KBM-7 (cell line): ENCODE measurements around the gene ADAMTS19.
"Not testable (repeated sequence)": the region's sequence is repeated elsewhere in the genome, so short reads cannot be mapped to it uniquely, and the experiment has no call there.

ENCODE experiments used
- DNase-seq: peaks from one replicate; pipeline ENCODE4 v3.0.0-alpha.2; 2015
- in situ Hi-C: fragments of 300-500 bp; cut with MboI; formaldehyde crosslinking; loops from 2 replicates; pipeline ENCODE4 v1.14.3; 2020; ENCODE audit warnings: low sequenced_read_pairs, low pct_unique_long_range_greater_than_20kb, mixed read lengths

The ADAMTS19 gene

DNA sequence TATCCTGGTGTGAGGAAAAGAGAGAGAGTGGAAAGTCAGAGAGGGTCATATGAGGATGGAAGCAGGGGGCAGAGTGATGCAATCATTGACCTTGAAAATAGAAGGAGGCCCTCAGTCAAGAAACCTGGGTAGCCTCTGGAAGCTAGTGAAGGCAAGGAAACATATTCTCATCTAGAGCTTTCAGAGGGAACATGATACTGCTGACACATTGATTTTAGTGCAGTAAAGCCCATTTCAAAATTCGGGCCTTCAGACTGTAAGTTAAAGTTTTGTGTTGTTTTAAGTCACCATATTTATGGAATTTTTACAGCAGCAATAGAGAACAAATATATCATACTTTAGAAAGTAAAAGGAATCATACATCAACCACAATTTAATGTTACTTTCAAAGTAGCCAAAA is 87.0 kb downstream of the ADAMTS19 start:
- no peak for DNase-seq
- in situ Hi-C loops, result no loop called here

DNA sequence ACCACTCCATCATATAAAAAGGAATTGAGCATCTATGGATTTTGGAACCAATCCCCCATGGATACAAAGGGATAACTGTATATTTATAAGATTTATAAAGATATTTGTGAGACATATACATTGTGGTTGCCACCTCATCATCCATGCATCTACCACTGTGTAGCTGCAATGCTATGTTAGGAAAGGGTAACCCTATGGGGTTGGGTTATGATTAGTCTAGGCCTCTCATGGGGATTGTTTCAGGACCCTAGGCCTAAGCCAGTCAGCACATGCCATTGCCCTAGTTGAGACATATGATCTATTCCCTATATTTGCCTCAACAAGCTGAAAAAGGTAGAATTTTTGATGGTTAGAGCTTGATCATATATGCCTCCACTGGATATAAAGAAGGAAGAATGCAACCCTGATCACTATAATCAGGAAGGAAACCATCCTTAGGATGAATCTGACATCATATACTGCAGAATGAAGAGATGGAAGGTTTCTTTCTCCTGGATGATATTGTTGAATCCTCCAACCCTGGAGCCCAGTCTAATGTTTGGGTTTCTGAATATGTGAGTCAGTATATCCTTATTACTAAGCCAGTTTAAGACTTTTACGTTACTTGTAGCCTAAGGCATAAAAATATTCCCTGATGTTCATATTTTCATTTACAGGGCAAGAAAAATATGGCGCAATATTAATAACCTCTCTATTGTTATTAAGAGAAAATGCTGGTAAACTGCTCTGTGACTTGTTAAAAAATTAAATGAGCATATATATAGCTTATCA is 94.2 kb downstream of the ADAMTS19 start:
- DNase-seq, result no peak
- in situ Hi-C loops, result no loop called here

DNA sequence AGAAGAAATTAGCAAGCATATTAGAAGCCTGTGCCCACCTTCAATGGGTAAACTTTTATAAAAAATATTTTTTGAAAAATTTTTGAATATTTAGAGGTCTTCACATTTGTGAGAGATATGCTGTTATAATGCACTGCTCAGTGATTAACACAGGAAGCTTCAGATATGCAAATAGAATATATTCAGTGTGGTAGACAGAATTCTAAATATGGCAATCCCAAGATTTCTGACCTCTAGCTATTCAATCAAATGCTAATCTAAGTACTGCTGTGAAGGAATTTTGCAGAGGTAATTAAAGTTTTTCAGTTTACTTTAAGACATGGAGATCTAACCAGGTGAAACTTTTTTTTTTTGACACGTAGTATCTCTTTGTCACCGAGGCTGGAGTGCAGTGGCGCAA is 103.5 kb downstream of the ADAMTS19 start:
- in situ Hi-C loops, result no loop called here
- DNase-seq, result no peak

DNA sequence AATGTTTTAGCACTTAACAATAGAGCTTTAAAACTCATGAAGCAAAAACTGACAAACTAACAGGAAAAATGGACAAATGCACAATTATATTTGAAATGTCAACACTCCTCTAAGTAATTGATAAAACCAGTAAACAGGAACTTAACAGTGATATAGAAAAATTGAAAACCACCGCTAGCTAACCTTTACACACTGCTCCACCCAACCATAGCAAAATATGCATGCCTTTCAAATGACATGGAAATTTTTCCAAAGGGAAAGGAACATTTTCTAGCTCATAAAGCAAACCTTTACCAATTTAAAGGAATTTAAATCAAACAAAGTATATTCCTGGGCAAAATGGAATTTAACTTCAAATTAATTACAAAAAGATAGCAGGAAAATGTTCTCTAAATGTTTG is 109.2 kb downstream of the ADAMTS19 start:
- in situ Hi-C loops, result no loop called here
- DNase-seq, result no peak

DNA sequence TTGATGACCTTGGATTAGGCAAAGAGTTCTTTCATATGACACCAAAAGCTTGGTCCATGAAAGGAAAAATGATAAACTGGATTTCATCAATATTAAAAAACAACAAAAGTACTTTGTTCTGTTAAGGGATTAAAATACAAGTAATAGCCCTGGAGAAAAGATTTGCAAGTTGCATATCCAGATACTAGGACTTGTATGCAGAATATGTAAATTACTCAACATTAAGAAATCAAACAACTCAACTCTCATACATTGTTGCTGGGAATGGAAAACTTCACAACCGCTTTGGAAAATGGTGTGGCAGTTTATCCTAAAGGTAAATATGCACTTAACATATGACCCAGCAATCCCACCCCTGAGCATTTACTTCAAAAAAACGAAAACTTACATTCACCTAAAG is 112.0 kb downstream of the ADAMTS19 start:
- no peak for DNase-seq
- in situ Hi-C loops, result no loop called here

DNA sequence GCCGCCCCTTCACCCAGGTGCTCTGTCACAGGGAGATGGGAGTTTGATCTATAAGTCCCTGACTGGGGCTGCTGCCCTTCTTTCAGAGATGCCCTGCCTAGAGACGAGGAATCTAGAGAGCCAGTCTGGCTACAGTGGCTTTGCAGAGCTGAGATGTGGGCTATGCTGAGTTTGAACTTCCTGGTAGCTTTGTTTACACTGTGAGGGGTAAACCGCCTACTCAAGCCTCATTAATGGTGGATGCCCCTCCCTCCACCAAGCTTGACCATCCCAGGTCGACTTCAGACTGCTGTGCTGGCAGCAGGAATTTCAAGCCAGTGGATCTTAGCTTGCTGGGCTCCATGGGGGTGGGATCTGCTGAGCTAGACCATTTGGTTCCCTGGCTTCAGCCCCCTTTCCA is 124.4 kb downstream of the ADAMTS19 start:
- in situ Hi-C loops, result not testable (repeated sequence)

DNA sequence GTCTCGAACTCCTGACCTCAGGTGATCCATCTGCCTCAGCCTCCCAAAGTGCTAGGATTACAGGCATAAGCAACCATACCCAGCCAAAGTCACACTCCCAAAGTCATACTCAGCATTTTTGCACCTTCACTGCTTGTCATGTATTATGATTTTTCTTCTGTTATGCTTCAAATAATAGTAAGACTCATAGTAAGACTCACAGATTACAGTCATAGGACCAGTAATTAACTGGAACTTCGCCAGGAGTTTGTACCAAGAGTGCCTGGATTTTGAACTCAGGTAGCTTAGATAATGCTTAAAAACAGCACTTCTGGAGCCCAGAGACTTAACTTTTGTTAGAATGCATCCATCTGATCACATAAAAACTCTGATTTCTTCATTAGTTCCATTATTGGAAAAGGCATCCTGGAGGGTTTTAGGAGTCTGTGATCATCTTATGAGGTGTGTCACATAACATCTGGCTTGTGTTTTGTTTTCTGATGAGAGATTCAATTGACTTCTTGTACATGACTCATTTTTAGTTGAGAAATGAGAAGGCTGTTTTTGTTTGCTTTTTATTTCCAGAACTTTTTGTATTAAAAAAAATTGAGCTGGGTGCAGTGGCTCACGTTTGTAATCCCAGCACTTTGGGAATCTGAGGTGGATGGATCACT is 131.5 kb downstream of the ADAMTS19 start:
- DNase-seq, result no peak
- in situ Hi-C loops, result no loop called here

More for the DNA sequence above, 124.4 kb downstream of the ADAMTS19 start:
- DNase-seq, result not testable (repeated sequence)

DNA sequence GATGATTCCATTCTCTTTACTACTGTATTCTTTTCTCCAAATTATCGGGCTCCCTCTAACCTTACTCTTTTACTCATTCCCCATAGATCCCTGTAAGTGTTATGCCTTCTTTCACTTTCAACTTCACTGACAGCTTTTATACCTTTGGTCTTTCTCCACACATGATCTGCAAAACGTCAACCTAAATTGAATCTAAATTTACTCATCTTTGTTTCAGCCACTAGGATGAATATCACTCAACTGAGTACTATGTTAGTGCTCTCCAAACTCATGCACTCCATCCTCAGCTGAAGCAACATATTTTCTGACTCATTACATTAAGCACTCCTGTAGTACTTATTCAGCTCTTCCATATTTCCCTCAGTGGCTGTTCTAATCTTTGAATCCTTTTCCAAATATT is 133.4 kb downstream of the ADAMTS19 start:
- in situ Hi-C loops, result no loop called here
- DNase-seq, result no peak

DNA sequence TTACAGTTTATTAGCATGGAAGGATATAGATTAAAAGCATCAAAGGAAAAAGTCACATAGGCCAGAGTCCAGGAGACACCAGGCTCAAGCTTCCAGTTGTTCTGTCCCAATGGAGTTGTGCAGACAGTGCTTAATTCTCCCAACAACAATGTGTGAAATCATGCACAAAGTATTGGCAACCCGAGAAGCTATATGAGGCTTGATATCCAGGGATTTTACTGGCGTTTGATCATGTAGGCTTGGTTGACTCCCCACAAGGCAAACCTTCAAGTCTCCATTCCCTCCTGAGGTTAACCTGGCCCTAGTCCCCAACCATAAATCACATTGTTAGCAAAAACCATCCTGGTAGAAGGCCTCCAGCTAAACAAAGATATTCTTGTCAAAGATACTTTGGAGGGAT is 141.5 kb downstream of the ADAMTS19 start:
- in situ Hi-C loops, result no loop called here
- no peak for DNase-seq

DNA sequence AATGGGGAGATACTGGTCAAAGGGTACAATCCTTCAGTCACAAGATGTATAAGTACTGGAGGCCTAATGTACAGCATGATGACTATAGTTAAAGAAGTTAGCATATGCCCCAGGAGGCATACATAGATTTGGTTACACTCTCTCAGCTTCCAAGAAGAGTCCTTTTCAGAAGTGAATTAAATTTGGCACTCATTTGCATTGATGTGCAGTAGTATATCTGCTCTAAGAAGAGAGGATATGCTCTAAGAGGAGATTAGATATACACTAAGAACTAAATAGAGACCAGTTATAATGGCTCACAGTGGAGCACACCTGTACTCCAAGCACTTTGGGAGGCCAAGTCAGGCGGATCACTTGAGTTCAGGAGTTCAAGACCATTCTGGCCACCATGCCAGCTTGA is 148.3 kb downstream of the ADAMTS19 start:
- DNase-seq, result no peak
- in situ Hi-C loops, result no loop called here

DNA sequence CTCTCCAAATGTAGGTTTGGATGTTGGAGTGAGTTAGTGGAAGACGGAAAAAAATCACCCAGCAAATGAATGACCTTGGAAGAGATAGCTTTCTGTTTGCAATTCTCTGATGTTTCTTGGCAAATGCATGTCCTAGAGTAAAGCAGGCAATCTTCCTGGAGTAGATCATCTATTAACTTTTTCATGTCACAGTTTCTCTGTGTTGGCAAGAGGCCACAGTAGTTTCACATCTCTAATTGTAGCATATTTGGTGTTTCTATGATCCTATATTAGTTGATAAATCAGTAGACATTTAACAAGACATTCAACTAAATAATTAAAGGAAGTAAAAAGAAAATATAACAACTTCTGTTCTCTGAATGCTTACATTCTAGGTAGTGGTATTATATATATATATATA is 149.6 kb downstream of the ADAMTS19 start:
- in situ Hi-C loops, result no loop called here
- DNase-seq, result no peak

DNA sequence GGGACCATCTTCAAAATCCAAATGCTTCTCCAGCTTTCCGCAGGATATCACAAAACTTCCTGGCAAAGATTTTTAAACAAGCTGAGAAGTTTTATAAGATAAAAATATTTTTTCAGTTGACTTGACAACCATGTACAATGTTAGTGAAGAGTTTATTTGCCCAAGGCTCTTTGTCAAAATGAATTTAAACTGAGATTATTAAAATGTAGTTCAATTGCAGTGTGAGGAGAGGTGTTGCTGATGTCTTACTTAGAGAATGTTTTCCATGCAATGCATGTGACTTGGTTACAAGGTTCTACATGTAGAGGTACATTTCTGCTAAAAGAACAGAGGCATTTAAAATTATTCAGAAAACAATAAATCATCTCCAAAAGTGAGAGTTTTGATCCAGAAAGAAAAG is 156.4 kb downstream of the ADAMTS19 start:
- in situ Hi-C loops, result no loop called here
- no peak for DNase-seq

DNA sequence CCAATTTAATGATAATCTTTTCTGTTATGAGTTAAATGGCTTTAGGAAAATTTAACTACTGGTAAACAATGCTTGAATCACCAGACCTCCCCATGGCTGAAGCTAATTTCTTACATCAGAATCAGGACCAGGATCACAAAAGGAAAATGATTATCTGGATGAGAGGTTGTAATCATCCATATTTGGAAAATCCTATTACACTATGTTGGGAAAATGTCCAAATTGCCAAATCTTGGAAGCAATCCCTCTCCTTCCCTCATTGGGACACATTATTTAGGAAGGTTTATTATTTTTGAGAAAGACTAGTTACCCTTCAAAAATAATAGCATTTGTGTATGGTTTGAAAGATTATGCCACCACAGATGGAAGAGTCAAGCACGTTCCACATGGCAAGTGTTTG is 157.1 kb downstream of the ADAMTS19 start:
- in situ Hi-C loops, result no loop called here
- DNase-seq, result no peak

DNA sequence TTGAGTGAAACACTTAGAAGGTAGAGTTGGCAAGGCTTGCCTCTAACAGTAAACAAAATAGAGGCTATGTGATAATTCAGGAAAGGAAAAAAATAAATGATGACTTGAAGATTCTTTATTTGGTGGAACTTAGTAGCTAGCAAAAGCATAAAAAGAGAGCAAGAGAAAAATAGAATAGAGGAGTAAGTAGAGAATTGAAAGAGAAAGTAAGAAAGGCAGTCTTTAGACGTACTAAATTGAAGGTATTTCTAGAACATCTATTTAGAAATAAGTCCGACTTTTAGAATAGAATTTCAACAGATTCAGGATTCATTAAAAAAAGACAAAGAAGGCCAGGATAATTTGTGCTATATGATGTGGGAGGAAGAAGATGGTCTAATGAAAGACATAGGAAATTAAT is 159.7 kb downstream of the ADAMTS19 start:
- DNase-seq, result no peak
- in situ Hi-C loops, result no loop called here

DNA sequence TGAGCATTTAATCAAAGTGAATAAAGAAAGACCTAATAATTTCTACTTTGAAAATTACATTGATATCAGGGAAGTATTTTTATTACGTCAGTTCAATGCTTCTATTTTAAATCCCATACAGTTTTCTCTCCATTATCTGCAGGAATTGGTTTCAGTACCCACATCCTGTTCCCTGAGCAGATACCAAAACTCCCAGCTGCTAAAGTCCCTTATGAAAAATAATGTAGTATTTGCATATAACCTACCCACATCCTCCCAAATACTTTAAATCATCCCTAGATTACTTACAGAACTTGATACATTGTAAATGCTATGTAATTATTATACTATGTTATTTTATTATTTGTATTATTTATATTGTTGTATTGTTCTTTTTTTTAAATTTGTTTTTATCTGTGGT is 162.4 kb downstream of the ADAMTS19 start:
- DNase-seq, result no peak
- in situ Hi-C loops, result no loop called here

DNA sequence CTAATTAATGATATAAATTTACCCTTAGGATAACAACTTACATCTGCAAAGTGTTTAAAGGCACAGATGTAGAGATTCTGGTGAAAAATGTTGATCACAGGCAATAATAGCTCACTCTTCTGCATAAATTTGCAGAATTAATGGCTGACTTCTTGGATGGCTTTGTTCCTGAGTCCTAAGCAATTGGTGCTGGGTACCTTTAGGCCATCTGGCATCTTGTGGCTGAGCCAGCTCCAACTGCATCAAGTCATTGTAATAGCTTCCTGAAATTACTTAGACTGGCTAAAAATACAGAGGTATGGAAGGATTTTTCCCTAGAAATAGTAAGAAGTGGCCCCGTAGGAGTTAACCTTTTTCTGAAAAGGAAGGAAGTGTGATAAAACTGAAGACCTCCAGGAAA is 169.5 kb downstream of the ADAMTS19 start:
- in situ Hi-C loops, result no loop called here
- DNase-seq, result no peak

DNA sequence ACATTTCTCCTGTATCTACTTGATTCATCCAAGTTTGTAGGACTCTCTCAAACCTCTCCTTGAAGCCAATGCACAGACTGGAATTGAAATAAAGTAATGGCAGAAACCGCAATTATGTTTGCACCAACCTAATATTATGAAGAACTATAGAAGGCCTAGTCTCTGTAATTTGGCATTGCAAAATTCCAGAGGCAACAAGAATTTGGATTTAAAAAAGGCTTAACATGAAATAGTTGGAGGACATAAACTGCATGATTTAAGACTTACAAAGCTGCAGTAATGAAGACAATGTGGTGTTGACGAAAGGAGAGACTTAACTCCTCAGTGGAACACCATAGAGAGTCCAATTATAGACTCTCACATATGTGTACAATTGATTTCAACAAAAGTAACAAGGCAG is 170.0 kb downstream of the ADAMTS19 start:
- no peak for DNase-seq
- in situ Hi-C loops, result no loop called here

DNA sequence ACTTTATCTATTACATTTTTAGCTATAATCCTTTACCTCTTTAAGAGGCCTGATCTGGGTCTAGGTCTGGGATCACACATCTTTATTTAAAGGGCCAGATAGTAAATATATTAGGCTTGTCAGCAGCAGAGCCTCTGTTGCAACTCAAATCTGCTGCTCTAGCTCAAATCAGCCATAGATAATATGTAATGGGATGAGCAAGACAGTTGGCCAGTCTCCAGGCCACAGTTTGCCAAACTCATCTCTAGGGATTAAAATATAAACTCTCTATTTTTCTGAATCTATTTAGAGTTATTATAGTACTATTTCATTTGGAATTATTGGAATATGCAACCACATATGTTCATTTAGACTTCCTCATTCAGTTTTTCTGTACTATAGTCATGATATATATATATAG is 171.9 kb downstream of the ADAMTS19 start:
- no peak for DNase-seq
- in situ Hi-C loops, result no loop called here

DNA sequence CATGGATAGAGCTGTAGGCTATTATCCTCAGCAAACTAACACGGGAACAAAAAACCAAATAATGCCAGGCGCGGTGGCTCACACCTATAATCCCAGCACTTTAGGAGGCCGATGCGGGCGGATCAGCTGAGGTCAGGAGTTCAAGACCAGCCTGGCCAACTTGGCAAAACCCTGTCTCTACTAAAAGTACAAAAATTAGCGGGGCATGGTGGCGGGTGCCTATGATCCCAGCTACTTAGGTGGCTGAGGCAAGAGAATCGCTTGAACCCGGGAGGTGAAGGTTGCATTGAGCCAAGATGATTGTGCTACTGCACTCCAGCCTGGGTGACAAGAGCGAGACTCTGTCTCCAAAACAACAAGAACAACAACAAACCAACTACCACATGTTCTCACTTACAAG is 177.4 kb downstream of the ADAMTS19 start:
- in situ Hi-C loops, DNase-seq: not testable (repeated sequence)

DNA sequence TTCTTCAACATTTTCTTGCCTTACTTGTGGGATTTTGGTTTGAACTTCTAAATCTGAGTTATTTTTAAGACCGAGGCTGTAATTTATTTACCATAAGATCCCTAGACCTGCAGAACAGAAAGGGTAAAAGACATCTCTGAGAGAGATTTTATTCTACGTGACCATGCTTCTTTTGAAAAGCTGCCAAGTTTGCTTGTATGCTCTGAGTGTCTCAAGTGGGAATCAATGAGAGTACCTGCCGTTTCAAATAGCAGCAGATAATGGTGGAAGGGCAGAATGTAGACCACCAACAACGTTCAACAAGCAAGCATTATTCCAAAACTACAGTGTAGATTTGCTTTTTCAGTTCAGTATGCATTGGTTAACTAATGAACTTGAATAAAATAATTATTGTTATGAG is 179.2 kb downstream of the ADAMTS19 start:
- in situ Hi-C loops, result no loop called here
- DNase-seq, result no peak
